ENCODE results near the gene WDR27.

Gene WDR27

GRCh38 chr6:169678342-169678741 is 23.5 kb downstream of the WDR27 start:
- Histone ChIP-seq H3K36me3 (ENCODE audit: low read length) (peaks cover 13% of the 10 kb centered on the region), H3K27me3 (ENCODE audit: low read length) (no peaks in the 10 kb centered on the region), H3K9me3 (ENCODE audit: insufficient read depth, low read length) (no peaks in the 10 kb centered on the region), H3K79me2 (ENCODE audit: insufficient read depth, low read length) (peaks cover 6% of the 10 kb centered on the region; the same call in 1 of the 2 replicates), H3K4me2 (ENCODE audit: low read depth, low read length, poor library complexity, severe bottlenecking) (no peak overlapping the region), H2AFZ (ENCODE audit: low read depth, low read length, severe bottlenecking) (no peak overlapping the region), H4K20me1 (ENCODE audit: low read depth, low read length) (no peaks in the 10 kb centered on the region), H3K4me3 (ENCODE audit: insufficient read depth, low read length, poor library complexity, severe bottlenecking) (no peak overlapping the region), H3K9ac (ENCODE audit: low read length) (no peak overlapping the region), H3K9me2 (replicated peaks; ENCODE audit: insufficient read depth, low read length) (no peaks in the 10 kb centered on the region), H3K27ac (ENCODE audit: low read depth, low read length) (no peak overlapping the region), H3F3A (ENCODE audit: insufficient read depth) (no peaks in the 10 kb centered on the region)
- TF ChIP-seq, protein P1, sequence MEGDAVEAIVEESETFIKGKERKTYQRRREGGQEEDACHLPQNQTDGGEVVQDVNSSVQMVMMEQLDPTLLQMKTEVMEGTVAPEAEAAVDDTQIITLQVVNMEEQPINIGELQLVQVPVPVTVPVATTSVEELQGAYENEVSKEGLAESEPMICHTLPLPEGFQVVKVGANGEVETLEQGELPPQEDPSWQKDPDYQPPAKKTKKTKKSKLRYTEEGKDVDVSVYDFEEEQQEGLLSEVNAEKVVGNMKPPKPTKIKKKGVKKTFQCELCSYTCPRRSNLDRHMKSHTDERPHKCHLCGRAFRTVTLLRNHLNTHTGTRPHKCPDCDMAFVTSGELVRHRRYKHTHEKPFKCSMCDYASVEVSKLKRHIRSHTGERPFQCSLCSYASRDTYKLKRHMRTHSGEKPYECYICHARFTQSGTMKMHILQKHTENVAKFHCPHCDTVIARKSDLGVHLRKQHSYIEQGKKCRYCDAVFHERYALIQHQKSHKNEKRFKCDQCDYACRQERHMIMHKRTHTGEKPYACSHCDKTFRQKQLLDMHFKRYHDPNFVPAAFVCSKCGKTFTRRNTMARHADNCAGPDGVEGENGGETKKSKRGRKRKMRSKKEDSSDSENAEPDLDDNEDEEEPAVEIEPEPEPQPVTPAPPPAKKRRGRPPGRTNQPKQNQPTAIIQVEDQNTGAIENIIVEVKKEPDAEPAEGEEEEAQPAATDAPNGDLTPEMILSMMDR (IDR thresholded peaks at IDR 0.05; ENCODE audit: insufficient read depth, low read length, poor library complexity, severe bottlenecking) = no peak
- TF ChIP-seq EZH2phosphoT487 (conservative IDR thresholded peaks at IDR 0.05; ENCODE audit: low read length) = no peak

- Histone ChIP-seq H3K79me2 (ENCODE audit: insufficient read depth, low read length) (0 out of 2 replicates have a peak, but pooled peaks cover 6% of the 10 kb centered on the region), H3K9me2 (replicated peaks; ENCODE audit: insufficient read depth, low read length) (no peaks in the 10 kb centered on the region), H3K27ac (ENCODE audit: low read depth, low read length) (no peak overlapping the region), H3K4me3 (ENCODE audit: insufficient read depth, low read length, poor library complexity, severe bottlenecking) (no peak overlapping the region), H3K4me2 (ENCODE audit: low read depth, low read length, poor library complexity, severe bottlenecking) (no peak overlapping the region), H3K9ac (ENCODE audit: low read length) (no peak overlapping the region), H3K9me3 (ENCODE audit: insufficient read depth, low read length) (no peaks in the 10 kb centered on the region), H3F3A (ENCODE audit: insufficient read depth) (no peaks in the 10 kb centered on the region), H4K20me1 (ENCODE audit: low read depth, low read length) (no peaks in the 10 kb centered on the region), H2AFZ (ENCODE audit: low read depth, low read length, severe bottlenecking) (no peak overlapping the region), H3K36me3 (ENCODE audit: low read length) (peaks cover 18% of the 10 kb centered on the region), H3K27me3 (ENCODE audit: low read length) (no peaks in the 10 kb centered on the region)
- TF ChIP-seq, protein P1 (IDR thresholded peaks at IDR 0.05; ENCODE audit: insufficient read depth, low read length, poor library complexity, severe bottlenecking) = no peak
- TF ChIP-seq EZH2phosphoT487 (conservative IDR thresholded peaks at IDR 0.05; ENCODE audit: low read length) = no peak
Observed at GRCh38 chr6:169677096-169677495, 24.7 kb downstream of the WDR27 start.

GRCh38 chr6:169675011-169675410 is 26.8 kb downstream of the WDR27 start:
- Histone ChIP-seq H3K27me3 (ENCODE audit: low read length) (no peaks in the 10 kb centered on the region), H3K4me3 (ENCODE audit: insufficient read depth, low read length, poor library complexity, severe bottlenecking) (no peak overlapping the region), H3K4me2 (ENCODE audit: low read depth, low read length, poor library complexity, severe bottlenecking) (no peak overlapping the region), H3K9me3 (ENCODE audit: insufficient read depth, low read length) (no peaks in the 10 kb centered on the region), H3K9ac (ENCODE audit: low read length) (no peak overlapping the region), H3K79me2 (ENCODE audit: insufficient read depth, low read length) (no peaks in the 10 kb centered on the region), H3K27ac (ENCODE audit: low read depth, low read length) (no peak overlapping the region), H4K20me1 (ENCODE audit: low read depth, low read length) (no peaks in the 10 kb centered on the region), H2AFZ (ENCODE audit: low read depth, low read length, severe bottlenecking) (no peak overlapping the region), H3F3A (ENCODE audit: insufficient read depth) (no peaks in the 10 kb centered on the region), H3K36me3 (ENCODE audit: low read length) (peaks cover 9% of the 10 kb centered on the region; the same call in 1 of the 2 replicates), H3K9me2 (replicated peaks; ENCODE audit: insufficient read depth, low read length) (no peaks in the 10 kb centered on the region)
- TF ChIP-seq, protein P1 (IDR thresholded peaks at IDR 0.05; ENCODE audit: insufficient read depth, low read length, poor library complexity, severe bottlenecking) = no peak
- no peak for TF ChIP-seq EZH2phosphoT487 (conservative IDR thresholded peaks at IDR 0.05; ENCODE audit: low read length)
